ENCODE results near the gene CYB561D2.

The CYB561D2 gene

DNA sequence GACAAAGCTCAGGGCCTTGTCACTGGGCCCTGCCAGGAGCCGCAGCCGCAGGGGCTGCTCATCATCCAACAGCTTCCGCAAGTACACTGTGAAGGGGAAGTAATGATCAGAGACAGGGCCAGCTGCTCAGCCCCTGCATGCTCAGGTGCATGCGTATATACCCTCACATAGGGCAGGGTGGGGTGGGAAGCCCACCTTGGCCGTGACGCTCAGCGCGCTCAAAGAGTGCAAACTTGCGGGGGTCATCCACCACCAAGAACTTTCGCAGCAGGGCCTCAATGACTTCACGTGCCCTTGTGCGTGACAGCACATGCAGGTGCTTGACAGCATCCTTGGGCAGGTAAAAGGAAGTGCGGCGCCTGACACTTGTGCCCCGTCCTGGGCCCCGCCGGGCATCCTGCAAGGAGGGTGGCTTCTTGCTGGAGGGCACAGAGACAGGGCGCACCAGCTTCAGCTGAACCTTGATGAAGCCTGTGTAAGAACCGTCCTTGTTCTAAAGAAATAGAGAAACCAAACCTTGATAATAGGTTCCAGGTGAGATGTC lies 19.2 kb upstream of the CYB561D2 start:
- Histone ChIP-seq H3K36me3 (replicated peaks; ENCODE audit: low read depth, low read length) (peaks cover 51% of the 10 kb centered on the region), H3K4me1 (ENCODE audit: low read length) (peaks cover 25% of the 10 kb centered on the region)

DNA sequence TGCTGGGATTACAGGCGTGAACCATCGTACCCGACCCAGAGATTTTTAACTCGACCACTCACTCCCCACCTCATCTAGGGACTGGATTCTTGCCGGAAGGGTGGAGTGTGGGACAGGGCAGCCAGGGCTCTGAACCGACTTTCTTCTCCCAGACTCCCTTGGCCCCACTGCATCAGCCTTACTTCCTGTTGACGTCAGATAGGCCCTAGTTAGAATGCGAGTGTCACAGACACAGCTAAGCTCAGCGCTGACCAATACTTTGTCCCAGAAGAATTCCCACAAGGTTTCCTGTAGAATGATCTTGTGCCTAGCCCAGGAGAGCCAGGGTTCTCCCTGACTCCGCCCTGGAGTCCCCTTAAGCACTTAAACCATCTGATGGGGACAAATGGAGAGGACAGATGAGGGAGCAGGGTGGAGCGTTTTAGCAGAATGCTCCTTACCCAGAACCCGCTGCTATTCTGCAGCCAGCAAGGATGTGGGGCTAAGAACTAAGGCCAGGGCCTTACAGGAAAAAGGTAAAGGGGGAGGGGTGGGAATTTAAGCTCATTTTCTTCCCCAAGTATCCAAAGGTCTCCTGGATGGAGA lies 16.8 kb upstream of the CYB561D2 start:
- no peak for TF ChIP-seq EZH2phosphoT487 (IDR thresholded peaks at IDR 0.05; ENCODE audit: low read depth)
- TF ChIP-seq, protein P1, sequence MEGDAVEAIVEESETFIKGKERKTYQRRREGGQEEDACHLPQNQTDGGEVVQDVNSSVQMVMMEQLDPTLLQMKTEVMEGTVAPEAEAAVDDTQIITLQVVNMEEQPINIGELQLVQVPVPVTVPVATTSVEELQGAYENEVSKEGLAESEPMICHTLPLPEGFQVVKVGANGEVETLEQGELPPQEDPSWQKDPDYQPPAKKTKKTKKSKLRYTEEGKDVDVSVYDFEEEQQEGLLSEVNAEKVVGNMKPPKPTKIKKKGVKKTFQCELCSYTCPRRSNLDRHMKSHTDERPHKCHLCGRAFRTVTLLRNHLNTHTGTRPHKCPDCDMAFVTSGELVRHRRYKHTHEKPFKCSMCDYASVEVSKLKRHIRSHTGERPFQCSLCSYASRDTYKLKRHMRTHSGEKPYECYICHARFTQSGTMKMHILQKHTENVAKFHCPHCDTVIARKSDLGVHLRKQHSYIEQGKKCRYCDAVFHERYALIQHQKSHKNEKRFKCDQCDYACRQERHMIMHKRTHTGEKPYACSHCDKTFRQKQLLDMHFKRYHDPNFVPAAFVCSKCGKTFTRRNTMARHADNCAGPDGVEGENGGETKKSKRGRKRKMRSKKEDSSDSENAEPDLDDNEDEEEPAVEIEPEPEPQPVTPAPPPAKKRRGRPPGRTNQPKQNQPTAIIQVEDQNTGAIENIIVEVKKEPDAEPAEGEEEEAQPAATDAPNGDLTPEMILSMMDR (IDR thresholded peaks at IDR 0.05; ENCODE audit: low read depth, low read length): no peak
- H3K27me3 ChIP-seq (ENCODE audit: low read depth, low read length): no peaks in the 10 kb centered on the region
- peaks cover 71% of the 10 kb centered on the region for H3K79me2 ChIP-seq (ENCODE audit: low read length)
- H3K4me3 ChIP-seq (ENCODE audit: low read length): no peak overlapping the region
- H3K4me2 ChIP-seq (ENCODE audit: low read length): no peak overlapping the region
- no peaks in the 10 kb centered on the region for H3K9me3 ChIP-seq (ENCODE audit: insufficient read depth, low read length)
- H2AFZ ChIP-seq (ENCODE audit: low read depth, low read length): no peak overlapping the region
- peaks cover 15% of the 10 kb centered on the region for H4K20me1 ChIP-seq (ENCODE audit: insufficient read depth, low read length)
- H3K4me1 ChIP-seq (ENCODE audit: low read length): peaks cover 18% of the 10 kb centered on the region
- H3K36me3 ChIP-seq (replicated peaks; ENCODE audit: low read depth, low read length): peaks cover 53% of the 10 kb centered on the region
- no peak overlapping the region for H3K27ac ChIP-seq (ENCODE audit: low read length)
- no peak overlapping the region for H3K9ac ChIP-seq (ENCODE audit: low read length)

More for the DNA sequence above, 19.2 kb upstream of the CYB561D2 start:
- Histone ChIP-seq H3K4me2 (ENCODE audit: low read length) (no peak overlapping the region), H2AFZ (ENCODE audit: low read depth, low read length) (no peak overlapping the region), H3K9me3 (ENCODE audit: insufficient read depth, low read length) (no peaks in the 10 kb centered on the region), H3K9ac (ENCODE audit: low read length) (no peak overlapping the region), H3K27ac (ENCODE audit: low read length) (no peak overlapping the region), H3K79me2 (ENCODE audit: low read length) (peaks cover 68% of the 10 kb centered on the region), H3K4me3 (ENCODE audit: low read length) (no peak overlapping the region), H3K27me3 (ENCODE audit: low read depth, low read length) (no peaks in the 10 kb centered on the region), H4K20me1 (ENCODE audit: insufficient read depth, low read length) (peaks cover 15% of the 10 kb centered on the region)
- no peak for TF ChIP-seq EZH2phosphoT487 (IDR thresholded peaks at IDR 0.05; ENCODE audit: low read depth)
- TF ChIP-seq, protein P1 (IDR thresholded peaks at IDR 0.05; ENCODE audit: low read depth, low read length): no peak

DNA sequence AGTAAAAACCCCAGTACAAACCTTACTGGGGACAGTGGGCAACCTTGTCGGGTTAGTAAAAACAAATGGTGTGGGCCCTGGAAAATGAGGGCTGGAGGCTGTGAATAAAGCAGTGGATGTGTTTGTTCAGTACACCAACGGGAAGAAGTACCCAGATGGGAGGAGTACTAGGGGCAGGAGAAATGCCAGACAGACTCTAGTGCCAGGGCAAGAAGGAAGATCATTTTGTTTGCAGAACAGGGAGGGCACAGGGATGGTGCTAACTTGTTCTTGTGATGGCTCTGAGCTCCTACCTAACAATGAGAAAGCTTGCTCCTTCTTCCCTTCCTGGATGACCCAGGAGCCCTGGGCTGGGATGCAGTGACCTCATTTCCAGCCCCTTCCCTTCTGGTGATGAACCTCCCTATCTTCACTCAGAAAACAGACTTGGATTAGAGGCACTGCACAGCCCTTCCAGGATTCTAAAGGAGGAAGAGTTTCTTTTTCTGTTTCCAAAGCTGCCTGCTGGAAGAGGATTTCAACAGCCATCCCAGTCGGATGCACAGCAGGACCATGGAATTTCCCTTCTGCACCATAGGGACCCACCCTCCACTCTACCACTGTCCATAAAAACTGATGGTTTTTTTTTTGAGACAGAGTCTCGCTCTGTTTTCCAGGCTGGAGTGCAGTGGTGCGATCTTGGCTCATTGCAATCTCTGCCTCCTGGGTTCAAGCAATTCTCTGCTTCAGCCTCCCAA lies 16.2 kb upstream of the CYB561D2 start:
- Histone ChIP-seq H2AFZ (ENCODE audit: low read depth, low read length) (no peak overlapping the region), H3K9me3 (ENCODE audit: insufficient read depth, low read length) (no peaks in the 10 kb centered on the region), H3K36me3 (replicated peaks; ENCODE audit: low read depth, low read length) (peaks cover 51% of the 10 kb centered on the region), H3K4me2 (ENCODE audit: low read length) (no peak overlapping the region), H4K20me1 (ENCODE audit: insufficient read depth, low read length) (peaks cover 15% of the 10 kb centered on the region), H3K4me1 (ENCODE audit: low read length) (peaks cover 21% of the 10 kb centered on the region), H3K9ac (ENCODE audit: low read length) (no peak overlapping the region), H3K27me3 (ENCODE audit: low read depth, low read length) (no peaks in the 10 kb centered on the region), H3K4me3 (ENCODE audit: low read length) (no peak overlapping the region), H3K27ac (ENCODE audit: low read length) (no peak overlapping the region), H3K79me2 (ENCODE audit: low read length) (peaks cover 72% of the 10 kb centered on the region)
- TF ChIP-seq, protein P1 (IDR thresholded peaks at IDR 0.05; ENCODE audit: low read depth, low read length): no peak
- TF ChIP-seq EZH2phosphoT487 (IDR thresholded peaks at IDR 0.05; ENCODE audit: low read depth): no peak

DNA sequence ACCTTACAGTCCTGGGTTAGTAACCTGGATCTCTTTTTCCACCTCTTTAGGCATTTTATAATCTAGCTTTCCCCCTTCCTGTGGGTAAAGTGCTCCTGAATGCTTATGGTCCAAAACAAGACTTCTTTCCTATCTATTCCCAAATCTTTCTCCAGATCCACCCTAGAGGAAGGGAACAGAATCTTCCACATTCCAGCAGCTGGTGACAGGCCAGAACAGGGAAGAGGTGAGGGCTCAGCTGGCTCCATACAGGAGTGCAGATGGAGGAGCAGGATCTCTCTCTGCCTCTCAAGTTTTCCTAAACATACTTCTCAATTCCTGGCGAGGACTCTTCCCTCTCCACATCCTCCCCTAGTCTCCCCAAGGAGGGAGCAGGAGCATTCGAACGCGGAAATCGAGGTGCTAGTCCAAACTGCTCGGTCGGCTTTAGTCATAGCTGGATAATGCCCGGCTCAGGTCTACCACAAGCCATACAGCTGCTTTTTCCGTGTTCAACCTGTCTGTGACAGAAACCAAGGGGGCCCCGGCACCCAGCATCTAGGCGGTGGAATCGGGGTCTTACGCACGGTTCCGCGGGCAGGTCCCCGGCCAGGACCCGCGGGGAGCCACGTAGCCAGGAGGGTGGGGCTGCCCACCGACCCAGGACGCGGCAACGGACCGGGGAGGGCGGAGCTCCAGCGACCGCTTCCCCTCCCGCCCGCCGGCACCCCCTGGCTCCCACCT lies 14.0 kb upstream of the CYB561D2 start:
- Histone ChIP-seq H3K4me3 (ENCODE audit: low read length) (peak overlapping the region; percentile 84), H3K9me3 (ENCODE audit: insufficient read depth, low read length) (no peaks in the 10 kb centered on the region), H3K4me2 (ENCODE audit: low read length) (peak overlapping the region; percentile 85), H3K36me3 (replicated peaks; ENCODE audit: low read depth, low read length) (peaks cover 30% of the 10 kb centered on the region), H3K27me3 (ENCODE audit: low read depth, low read length) (no peaks in the 10 kb centered on the region), H4K20me1 (ENCODE audit: insufficient read depth, low read length) (peaks cover 15% of the 10 kb centered on the region), H3K79me2 (ENCODE audit: low read length) (peaks cover 66% of the 10 kb centered on the region), H3K4me1 (ENCODE audit: low read length) (peaks cover 21% of the 10 kb centered on the region), H3K9ac (ENCODE audit: low read length) (peak overlapping the region; percentile 94), H3K27ac (ENCODE audit: low read length) (peak overlapping the region; percentile 82), H2AFZ (ENCODE audit: low read depth, low read length) (no peak overlapping the region)
- TF ChIP-seq, protein P1 (IDR thresholded peaks at IDR 0.05; ENCODE audit: low read depth, low read length): no peak
- TF ChIP-seq EZH2phosphoT487 (IDR thresholded peaks at IDR 0.05; ENCODE audit: low read depth): no peak
